T-cell (primary cell): ENCODE results near the gene VTI1A. TPM values are rescaled to one million over a fixed set of nuclear protein-coding genes. Genes with fewer than 3 reads are reported as not detected.
A peak's percentile ranks its signal among the peaks of the same experiment; 100 is the strongest.

Experiments used
- ATAC-seq, 4 experiments: fragments of 200-7000 bp in 3 of 4; fragments of 150-1000 bp in 1 of 4; cut with Tn5 transposase; replicated peaks in 1 of 4; 1 replicate in 3 of 4; 2 replicates in 1 of 4; pipeline ENCODE4 v1.10.0; 2021; ENCODE audit warnings: moderate library complexity in 3 of 4, mild to moderate bottlenecking in 2 of 4, moderate number of reproducible peaks in 1 of 4
- CTCF ChIA-PET, 2 donors: fragments of 300-600 bp; sonication (Branson Sonifier 250); formaldehyde crosslinking; loops; one replicate each; lab custom pipeline; 2022; ENCODE audit warnings: antibody characterized with exemption in 2 of 2; lab: Charles Lee
- POLR2A ChIA-PET, 2 donors: fragments of 300-600 bp; sonication (Branson Sonifier 250); formaldehyde crosslinking; loops; one replicate each; lab custom pipeline; 2022; ENCODE audit warnings: antibody characterized with exemption in 2 of 2; lab: Charles Lee
- DNase-seq, 35 experiments: peaks; one replicate each; pipeline versions ENCODE4 v3.0.0 to v3.0.0-alpha.2; 2013 to 2023
- H3K27ac ChIP-seq: one replicate; pipeline ENCODE4 v1.5.1; 2013; ENCODE audit warnings: low read length
- H3K27me3 ChIP-seq, 2 experiments: replicated peaks in 1 of 2; 1 replicate in 1 of 2; 2 replicates in 1 of 2; pipeline versions ENCODE4 v1.6.1 to v1.7.0; 2013; ENCODE audit warnings: low read length in 1 of 2, mixed read lengths in 1 of 2; ENCODE audit not compliant: control insufficient read depth in 2 of 2, insufficient read depth in 2 of 2; ENCODE audit errors: extremely low read depth in 1 of 2
- H3K36me3 ChIP-seq, 2 donors: 1 replicate in 1 of 2; 2 replicates in 1 of 2; pipeline versions ENCODE4 v1.6.1 to v1.7.0; 2013; ENCODE audit warnings: low read length in 1 of 2; ENCODE audit not compliant: control insufficient read depth in 2 of 2, insufficient read depth in 1 of 2; ENCODE audit errors: extremely low read depth in 1 of 2
- H3K4me1 ChIP-seq, 2 experiments: 1 replicate in 1 of 2; 2 replicates in 1 of 2; pipeline versions ENCODE4 v1.6.1 to v1.7.0; 2013; ENCODE audit warnings: low read length in 2 of 2, mixed read lengths in 1 of 2; ENCODE audit not compliant: insufficient read depth in 2 of 2, control insufficient read depth in 1 of 2; ENCODE audit errors: extremely low read depth in 1 of 2
- H3K4me3 ChIP-seq, 2 donors: 1 replicate in 1 of 2; 2 replicates in 1 of 2; pipeline versions ENCODE4 v1.5.1 to v1.7.0; 2013; ENCODE audit warnings: mild to moderate bottlenecking in 2 of 2, low read length in 1 of 2, moderate library complexity in 1 of 2; ENCODE audit not compliant: control insufficient read depth in 1 of 2; ENCODE audit errors: extremely low read depth in 1 of 2
- H3K9me3 ChIP-seq: 2 replicates; pipeline ENCODE4 v1.7.0; 2013
- H3K27ac Mint-ChIP-seq, 2 donors: one replicate each; pipeline ENCODE4 v1.8.0; 2020 to 2021; ENCODE audit warnings: mild to moderate bottlenecking in 2 of 2, mixed read lengths in 2 of 2
- H3K27me3 Mint-ChIP-seq, 2 donors: one replicate each; pipeline ENCODE4 v1.8.0; 2021 to 2022; ENCODE audit warnings: mixed read lengths in 2 of 2
- H3K36me3 Mint-ChIP-seq: one replicate; pipeline ENCODE4 v1.8.0; 2021; ENCODE audit warnings: mixed read lengths
- H3K4me1 Mint-ChIP-seq, 3 donors: one replicate each; pipeline ENCODE4 v1.8.0; 2020 to 2022; ENCODE audit warnings: mixed read lengths in 3 of 3, mild to moderate bottlenecking in 1 of 3
- H3K4me3 Mint-ChIP-seq, 3 donors: one replicate each; pipeline ENCODE4 v1.8.0; 2020 to 2022; ENCODE audit warnings: mild to moderate bottlenecking in 3 of 3, mixed read lengths in 3 of 3, moderate library complexity in 3 of 3
- H3K9me3 Mint-ChIP-seq, 3 donors: one replicate each; pipeline ENCODE4 v1.8.0; 2020 to 2022; ENCODE audit warnings: mixed read lengths in 3 of 3
- WGBS: methylation state at CpG from one replicate; pipeline ENCODE4 v1.1.5; 2013; ENCODE audit warnings: missing lambda C conversion rate; ENCODE audit not compliant: insufficient coverage; 5-methylcytosine and 5-hydroxymethylcytosine counted together
- total RNA-seq, 35 experiments: library from RNA in 6 of 35; stranded (reverse) in 6 of 35; fragments of 120-200 nt in 1 of 35; gene quantifications; one replicate each; pipeline versions ENCODE4 v1.2.1 to v1.2.4 and lab custom pipeline; 2013 to 2026

The VTI1A gene
- total RNA-seq, 5 donors from 2014 or later (not counting 1 experiment from before 2014, with no cell fraction given) = 41.3 to 53.6 (median 43.5) TPM

GRCh38 chr10:112565434-112566053 is 118.5 kb downstream of the VTI1A start:
- no peaks in the 10 kb centered on the region for H3K36me3 ChIP-seq
- H3K27me3 ChIP-seq = no peaks in the 10 kb centered on the region
- no CpG with 5 or more reads among the region's 4 CpGs for whole genome bisulfite sequencing
- H3K4me3 ChIP-seq = no peak overlapping the region
- H3K27ac Mint-ChIP-seq = no peak overlapping the region
- H3K9me3 ChIP-seq = no peaks in the 10 kb centered on the region
- no peaks in the 10 kb centered on the region for H3K4me1 ChIP-seq
- H3K27me3 Mint-ChIP-seq = no peaks in the 10 kb centered on the region
- ATAC-seq (no peak), DNase-seq (peak in 2 of 35 experiments; percentile 3 to 27)
- H3K4me3 Mint-ChIP-seq = no peak overlapping the region
- POLR2A ChIA-PET = no interaction called here
- CTCF ChIA-PET = no interaction called here
- no peaks in the 10 kb centered on the region for H3K9me3 Mint-ChIP-seq
- H3K36me3 Mint-ChIP-seq = peaks cover 8% of the 10 kb centered on the region
- H3K4me1 Mint-ChIP-seq = peaks cover 0 to 1% (median 0%) of the 10 kb centered on the region in 3 donors
- H3K27ac ChIP-seq = no peak overlapping the region

GRCh38 chr10:112570585-112570984 is 123.6 kb downstream of the VTI1A start:
- WGBS = no CpG with 5 or more reads among the region's 3 CpGs
- Histone ChIP-seq H3K27ac (no peak overlapping the region), H3K4me3 (no peak overlapping the region), H3K9me3 (no peaks in the 10 kb centered on the region), H3K27me3 (no peaks in the 10 kb centered on the region), H3K36me3 (no peaks in the 10 kb centered on the region), H3K4me1 (no peaks in the 10 kb centered on the region)
- ATAC-seq (no peak), DNase-seq (no peak)
- Mint-ChIP-seq H3K9me3 (no peaks in the 10 kb centered on the region), H3K27ac (no peak overlapping the region), H3K4me3 (no peak overlapping the region), H3K27me3 (no peaks in the 10 kb centered on the region), H3K4me1 (no peaks in the 10 kb centered on the region), H3K36me3 (peaks cover 23% of the 10 kb centered on the region)
- CTCF ChIA-PET = no interaction called here
- POLR2A ChIA-PET = no interaction called here

- H3K36me3 Mint-ChIP-seq = peaks cover 47% of the 10 kb centered on the region
- ChIA-PET CTCF (no interaction called here), POLR2A (interaction anchor here in 1 of 2 donors (0.6 kb wide), 1 partner anchor 130 kb away, joined by 5 read pairs; no protein-coding TSS in a partner anchor)
- no peaks in the 10 kb centered on the region for H3K4me1 Mint-ChIP-seq
- no peak overlapping the region for H3K27ac ChIP-seq
- no peaks in the 10 kb centered on the region for H3K27me3 Mint-ChIP-seq
- no peak for ATAC-seq
- H3K4me1 ChIP-seq = no peaks in the 10 kb centered on the region
- DNase-seq = no peak
- H3K27ac Mint-ChIP-seq = no peak overlapping the region
- no CpG with 5 or more reads among the region's 1 CpG for WGBS
- H3K9me3 Mint-ChIP-seq = no peaks in the 10 kb centered on the region
- H3K4me3 Mint-ChIP-seq = no peak overlapping the region
- no peaks in the 10 kb centered on the region for H3K9me3 ChIP-seq
- H3K4me3 ChIP-seq = no peak overlapping the region
- no peaks in the 10 kb centered on the region for H3K27me3 ChIP-seq
- H3K36me3 ChIP-seq = no peaks in the 10 kb centered on the region
These were observed 132.6 kb downstream of the VTI1A start for GRCh38 chr10:112579578-112579977.

GRCh38 chr10:112580267-112580666 is 133.3 kb downstream of the VTI1A start:
- ATAC-seq = no peak

GRCh38 chr10:112581921-112582320 is 134.9 kb downstream of the VTI1A start:
- CTCF ChIA-PET = no interaction called here
- Histone ChIP-seq H3K4me1 (no peaks in the 10 kb centered on the region), H3K4me3 (no peak overlapping the region), H3K27me3 (no peaks in the 10 kb centered on the region), H3K27ac (no peak overlapping the region), H3K9me3 (no peaks in the 10 kb centered on the region), H3K36me3 (no peaks in the 10 kb centered on the region)
- Mint-ChIP-seq H3K9me3 (no peaks in the 10 kb centered on the region), H3K27me3 (no peaks in the 10 kb centered on the region), H3K4me3 (no peak overlapping the region), H3K27ac (no peak overlapping the region), H3K36me3 (peaks cover 56% of the 10 kb centered on the region), H3K4me1 (no peaks in the 10 kb centered on the region)
- WGBS = no CpG with 5 or more reads among the region's 4 CpGs
- ATAC-seq (no peak), DNase-seq (no peak)
- POLR2A ChIA-PET = no interaction called here

More at GRCh38 chr10:112580267-112580666, 133.3 kb downstream of the VTI1A start:
- Histone ChIP-seq H3K4me1 (no peaks in the 10 kb centered on the region), H3K9me3 (no peaks in the 10 kb centered on the region), H3K27me3 (no peaks in the 10 kb centered on the region), H3K4me3 (no peak overlapping the region), H3K36me3 (no peaks in the 10 kb centered on the region), H3K27ac (no peak overlapping the region)
- CTCF ChIA-PET = no interaction called here
- H3K27me3 Mint-ChIP-seq = no peaks in the 10 kb centered on the region
- 100% methylated on average over 2 of the region's 2 CpGs for WGBS
- peaks cover 52% of the 10 kb centered on the region for H3K36me3 Mint-ChIP-seq
- no peaks in the 10 kb centered on the region for H3K9me3 Mint-ChIP-seq
- H3K27ac Mint-ChIP-seq = no peak overlapping the region
- no peaks in the 10 kb centered on the region for H3K4me1 Mint-ChIP-seq
- H3K4me3 Mint-ChIP-seq = no peak overlapping the region
- POLR2A ChIA-PET = no interaction called here
- no peak for DNase-seq

- ChIA-PET CTCF (no interaction called here), POLR2A (no interaction called here)
- H3K27ac ChIP-seq = no peak overlapping the region
- no peak for DNase-seq
- no peaks in the 10 kb centered on the region for H3K36me3 ChIP-seq
- H3K9me3 Mint-ChIP-seq = no peaks in the 10 kb centered on the region
- H3K4me1 Mint-ChIP-seq = no peaks in the 10 kb centered on the region
- H3K4me3 ChIP-seq = no peak overlapping the region
- H3K27ac Mint-ChIP-seq = no peak overlapping the region
- peaks cover 54% of the 10 kb centered on the region for H3K36me3 Mint-ChIP-seq
- H3K27me3 ChIP-seq = no peaks in the 10 kb centered on the region
- ATAC-seq = no peak
- no peaks in the 10 kb centered on the region for H3K27me3 Mint-ChIP-seq
- no peaks in the 10 kb centered on the region for H3K4me1 ChIP-seq
- H3K4me3 Mint-ChIP-seq = no peak overlapping the region
- H3K9me3 ChIP-seq = no peaks in the 10 kb centered on the region
- WGBS = 95% methylated on average over 3 of the region's 9 CpGs
These were observed 136.4 kb downstream of the VTI1A start for GRCh38 chr10:112583236-112583939.
